ENCODE data around the gene GPM6B.

- TF ChIP-seq, protein P1, sequence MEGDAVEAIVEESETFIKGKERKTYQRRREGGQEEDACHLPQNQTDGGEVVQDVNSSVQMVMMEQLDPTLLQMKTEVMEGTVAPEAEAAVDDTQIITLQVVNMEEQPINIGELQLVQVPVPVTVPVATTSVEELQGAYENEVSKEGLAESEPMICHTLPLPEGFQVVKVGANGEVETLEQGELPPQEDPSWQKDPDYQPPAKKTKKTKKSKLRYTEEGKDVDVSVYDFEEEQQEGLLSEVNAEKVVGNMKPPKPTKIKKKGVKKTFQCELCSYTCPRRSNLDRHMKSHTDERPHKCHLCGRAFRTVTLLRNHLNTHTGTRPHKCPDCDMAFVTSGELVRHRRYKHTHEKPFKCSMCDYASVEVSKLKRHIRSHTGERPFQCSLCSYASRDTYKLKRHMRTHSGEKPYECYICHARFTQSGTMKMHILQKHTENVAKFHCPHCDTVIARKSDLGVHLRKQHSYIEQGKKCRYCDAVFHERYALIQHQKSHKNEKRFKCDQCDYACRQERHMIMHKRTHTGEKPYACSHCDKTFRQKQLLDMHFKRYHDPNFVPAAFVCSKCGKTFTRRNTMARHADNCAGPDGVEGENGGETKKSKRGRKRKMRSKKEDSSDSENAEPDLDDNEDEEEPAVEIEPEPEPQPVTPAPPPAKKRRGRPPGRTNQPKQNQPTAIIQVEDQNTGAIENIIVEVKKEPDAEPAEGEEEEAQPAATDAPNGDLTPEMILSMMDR (IDR thresholded peaks at IDR 0.05; ENCODE audit: low read depth, low read length): no peak
- no peak for TF ChIP-seq MAX (IDR thresholded peaks at IDR 0.05; ENCODE audit: low read depth, low read length)
- TF ChIP-seq POLR2A (IDR thresholded peaks at IDR 0.05; ENCODE audit: extremely low read depth, insufficient read length): no peak
Observed at GRCh38 chrX:13859724-13860123, 42.8 kb upstream of the GPM6B start.

Data from NB4 (cell line).